ENCODE measurements around the gene ASB3.

The ASB3 gene

DNA sequence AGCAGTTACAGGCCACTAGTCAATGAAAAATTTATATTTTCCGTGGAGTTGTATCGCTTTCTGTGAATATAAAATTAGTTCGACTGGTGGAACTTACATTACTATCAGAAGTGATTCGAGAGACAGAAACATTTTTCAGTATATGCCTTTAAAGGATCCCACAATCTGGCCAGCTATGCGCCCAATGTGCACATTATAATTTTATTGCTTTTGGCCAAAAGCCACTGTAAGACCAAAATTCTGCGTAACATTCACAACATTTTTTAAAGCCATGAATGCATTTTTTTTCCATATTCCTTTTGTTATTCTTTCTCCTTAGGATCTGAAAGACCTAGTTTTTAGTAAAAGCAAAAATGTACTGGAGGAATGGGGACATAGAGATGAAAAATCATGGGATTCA, 150.2 kb downstream of the ASB3 start:
- DNase-seq: no peak

DNA sequence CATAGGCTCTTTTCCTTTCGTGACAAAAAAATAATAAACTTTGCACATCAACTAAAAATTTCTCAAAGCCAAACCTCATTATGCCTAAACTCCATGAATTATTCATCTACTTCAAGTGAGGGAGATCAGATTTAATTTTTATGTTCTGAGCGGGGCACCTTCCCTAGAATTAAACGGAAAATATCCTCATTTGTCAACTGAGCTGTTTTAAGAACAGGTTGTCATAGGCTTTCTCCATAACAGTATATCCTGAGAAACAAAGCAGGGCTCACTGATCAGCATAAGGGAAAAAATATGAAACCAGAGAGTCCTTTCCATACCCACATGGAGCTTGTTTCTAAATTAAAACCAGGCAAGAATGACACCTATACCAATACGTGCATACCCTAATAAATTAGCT, 150.6 kb downstream of the ASB3 start:
- no peak for DNase-seq

DNA sequence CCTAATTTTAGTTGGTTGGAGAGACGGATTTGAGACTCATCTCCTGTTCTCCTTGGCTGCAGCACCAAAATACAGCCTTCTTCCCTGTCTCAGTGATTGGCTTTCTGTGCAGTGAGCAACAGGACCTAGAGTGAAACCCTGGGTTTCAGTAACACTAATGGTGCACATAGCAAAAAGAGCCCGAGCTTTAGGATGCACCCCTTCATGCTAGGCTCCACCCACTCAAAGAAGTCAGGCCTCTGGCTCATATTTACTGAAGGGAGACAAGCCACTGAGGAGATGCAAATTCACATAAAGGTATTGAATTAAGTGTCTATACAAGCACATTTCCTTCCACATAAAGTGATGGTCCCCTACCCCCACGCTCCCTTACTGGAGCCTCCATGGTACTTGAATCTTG, 151.1 kb downstream of the ASB3 start:
- DNase-seq: no peak

DNA sequence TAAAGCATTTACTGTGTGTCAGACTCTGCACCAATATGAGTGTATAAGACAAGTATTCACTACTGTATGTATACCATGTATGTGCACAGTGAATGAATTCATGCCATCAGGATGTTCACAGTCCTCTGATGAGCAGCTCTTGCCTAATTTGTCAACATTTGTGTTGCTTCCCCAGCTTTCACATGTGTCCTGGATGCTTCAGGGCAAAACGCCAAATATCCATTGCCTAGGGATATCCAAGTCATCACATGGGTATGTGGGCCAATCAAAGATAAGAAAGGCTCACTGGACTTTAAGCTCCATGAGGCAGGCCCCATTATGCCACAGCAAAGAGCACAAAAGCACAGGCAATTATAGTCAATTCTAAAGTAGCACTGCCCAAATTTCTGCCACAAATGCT, 153.3 kb downstream of the ASB3 start:
- DNase-seq: no peak

DNA sequence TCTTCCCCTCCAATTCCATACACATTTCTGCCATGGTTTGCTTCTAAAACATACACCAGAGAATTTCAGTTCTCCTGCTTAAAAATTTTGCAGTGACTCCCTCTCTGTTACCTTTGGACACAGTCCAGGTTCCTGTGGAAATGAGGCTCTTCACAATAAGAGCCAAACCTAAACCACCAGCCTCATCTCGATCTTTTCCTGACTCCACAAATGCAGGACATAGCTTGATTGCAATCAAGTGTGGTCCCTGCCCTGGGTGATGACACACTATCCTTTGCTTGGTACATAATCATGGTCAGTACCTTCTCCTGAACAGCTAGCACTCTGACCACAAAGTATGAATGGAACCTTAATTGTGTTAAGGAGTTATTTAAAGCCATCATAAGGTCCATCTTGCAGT, 154.0 kb downstream of the ASB3 start:
- no peak for DNase-seq

DNA sequence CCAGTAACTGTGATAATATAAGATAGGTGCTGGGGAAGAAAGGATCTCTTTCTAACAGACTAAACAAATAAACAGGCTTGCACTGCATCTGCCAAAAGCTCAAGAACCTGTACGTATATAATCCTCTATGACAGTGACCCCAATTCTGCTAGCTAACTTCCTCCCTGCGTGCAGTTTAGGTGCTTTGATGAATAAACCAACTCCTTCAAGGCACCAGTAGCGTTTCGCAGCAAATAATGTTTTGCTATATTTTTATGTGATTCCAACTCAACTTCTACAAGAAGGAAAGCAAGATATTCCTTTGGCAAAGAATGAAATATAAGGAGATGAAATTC, 154.7 kb downstream of the ASB3 start:
- no peak for DNase-seq

DNA sequence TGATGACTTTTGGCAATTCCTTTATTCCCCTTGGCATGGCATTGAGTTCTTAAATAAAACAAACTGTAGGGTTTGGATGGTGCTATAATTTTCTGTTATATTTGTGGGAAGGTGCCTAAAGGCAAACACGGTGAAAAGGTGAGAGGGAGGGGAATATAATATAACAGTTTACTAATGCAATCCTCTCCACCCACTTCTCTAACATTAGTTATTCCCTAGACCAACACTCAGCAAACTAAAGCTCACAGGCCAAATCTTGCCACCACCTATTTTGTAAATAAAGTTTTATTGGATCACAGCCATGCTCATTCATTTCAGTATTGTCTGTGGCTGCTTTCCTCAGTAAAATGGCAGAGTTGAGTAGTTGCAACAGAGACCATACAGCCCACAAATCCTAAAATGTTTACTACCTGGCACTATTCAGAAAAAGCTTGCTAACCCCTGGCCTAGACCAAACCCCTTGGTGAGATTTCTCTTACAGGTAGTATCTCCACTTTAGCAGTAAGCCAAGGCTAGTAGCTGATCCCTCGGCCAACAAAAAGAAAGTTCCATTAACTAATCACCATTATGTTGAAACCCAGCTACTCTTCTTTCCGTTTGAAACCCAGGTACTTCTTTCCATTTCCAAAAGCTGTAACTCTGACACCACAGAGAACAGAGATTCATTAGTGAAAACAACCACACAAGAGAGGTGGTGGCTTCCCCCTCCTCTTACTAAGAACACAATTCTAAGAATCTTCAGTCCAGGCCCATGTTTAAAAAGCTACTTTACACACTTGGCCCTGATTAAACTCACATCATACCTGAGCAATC, 155.2 kb downstream of the ASB3 start:
- DNase-seq: no peak

DNA sequence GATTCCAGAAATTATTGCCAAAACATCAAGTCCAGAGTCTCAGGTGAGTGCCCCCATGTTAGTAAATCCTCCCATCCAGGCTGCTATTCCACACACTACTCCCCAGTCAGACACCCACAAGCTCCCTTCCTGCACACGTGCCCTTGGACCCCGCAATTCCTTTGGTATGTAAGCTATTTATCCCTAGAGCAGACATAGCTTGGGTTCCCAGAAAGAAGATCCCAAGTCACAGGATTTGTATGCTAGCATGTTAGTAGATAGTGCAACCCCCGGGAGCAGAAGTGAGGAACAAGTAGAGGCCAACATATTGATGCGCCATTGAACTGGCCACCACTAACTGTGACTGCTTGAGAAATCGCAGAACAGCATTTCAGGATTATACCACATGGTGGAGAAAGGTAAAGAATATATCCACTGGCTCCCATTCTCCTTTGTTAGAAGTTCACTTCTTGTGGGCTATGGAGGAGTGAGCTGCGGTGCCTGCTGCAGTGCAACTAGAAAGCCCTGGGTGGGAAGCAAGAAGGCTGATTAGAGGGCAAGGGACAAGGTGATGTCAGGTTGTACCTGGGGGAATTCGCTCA, 156.6 kb downstream of the ASB3 start:
- no peak for DNase-seq

DNA sequence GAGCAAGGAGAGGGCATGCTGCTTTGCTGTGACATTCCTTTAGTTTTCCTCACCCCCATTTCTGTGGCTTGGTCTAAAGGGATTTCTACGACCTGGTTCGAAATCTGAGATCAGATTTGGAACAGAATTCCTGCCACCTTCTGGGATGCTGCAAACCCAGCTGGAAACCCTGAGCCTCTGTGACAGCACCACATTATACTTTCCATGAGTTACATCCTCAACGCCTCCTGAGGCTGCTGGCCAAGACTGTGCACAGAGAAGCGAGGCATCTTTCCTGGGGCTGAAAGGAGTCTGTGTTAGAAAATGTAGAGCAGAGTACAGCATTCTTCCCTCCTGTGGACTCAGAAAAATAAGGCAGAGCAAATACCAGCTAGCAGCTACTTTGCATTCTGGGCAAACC, 157.3 kb downstream of the ASB3 start:
- no peak for DNase-seq

DNA sequence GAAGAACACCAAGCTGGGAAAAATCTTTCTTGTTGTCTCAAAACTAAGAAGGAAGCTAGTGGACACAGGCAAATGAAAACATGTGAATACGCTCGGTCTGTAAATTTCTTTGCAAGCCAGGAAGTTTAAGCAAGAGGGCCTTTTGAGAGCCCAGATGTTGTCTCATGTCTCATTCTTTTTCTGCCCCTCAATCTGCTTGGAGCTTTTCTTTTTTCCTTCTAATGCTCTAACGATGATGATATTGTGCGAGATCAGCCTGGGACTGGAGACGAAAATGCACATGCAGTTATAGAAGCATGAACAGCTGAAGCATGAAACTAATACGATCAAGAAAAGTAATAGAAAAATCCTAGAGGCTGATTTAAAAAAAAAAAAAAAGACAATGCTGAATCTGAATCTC, 157.8 kb downstream of the ASB3 start:
- DNase-seq: no peak

DNA sequence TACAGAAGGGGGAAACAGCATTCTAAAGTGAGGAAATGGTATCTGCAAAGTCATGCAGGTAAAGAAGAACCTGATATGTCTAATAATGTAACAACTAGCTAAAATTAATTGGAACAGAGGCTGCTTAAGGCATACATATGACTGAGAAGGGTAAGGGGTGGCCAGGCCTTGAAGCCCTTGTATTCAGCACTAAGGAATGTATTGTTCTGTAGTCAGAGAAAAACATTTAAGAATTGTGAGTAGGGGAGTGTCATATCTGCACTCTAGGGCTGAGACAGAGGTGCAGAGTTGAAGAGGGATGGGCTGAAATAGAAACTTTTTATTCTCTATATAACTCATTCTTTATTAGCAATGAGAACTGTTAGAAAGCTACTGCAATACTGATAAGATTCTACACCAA, 164.6 kb downstream of the ASB3 start:
- DNase-seq: no peak

DNA sequence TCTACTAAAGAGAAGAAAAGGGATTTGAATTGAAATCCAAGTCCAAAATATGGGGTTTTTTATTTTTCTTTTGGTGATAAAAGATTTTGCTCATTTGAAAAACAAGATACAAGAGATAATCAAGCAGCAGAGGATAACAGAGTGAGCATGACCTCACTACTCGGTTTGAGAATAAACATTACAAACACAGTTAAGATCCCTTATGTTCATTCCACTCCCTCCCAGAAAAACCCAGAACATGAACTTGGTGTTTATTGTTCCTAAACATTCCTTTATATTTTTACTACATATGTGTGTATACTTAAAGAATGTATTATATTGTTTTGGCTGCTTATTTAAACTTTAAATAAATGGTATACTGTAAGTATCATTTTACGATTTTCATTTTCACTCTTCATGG, 165.8 kb downstream of the ASB3 start:
- no peak for DNase-seq
